Suppressor macrophage treated with lipopolysaccharide for 1 hour (primary cell): ENCODE data around the gene HNRNPAB.

Source experiments
- DNase-seq, 3 donors: peaks; one replicate each; pipeline ENCODE4 v3.0.0-alpha.2; 2020 to 2022

The HNRNPAB gene

DNA sequence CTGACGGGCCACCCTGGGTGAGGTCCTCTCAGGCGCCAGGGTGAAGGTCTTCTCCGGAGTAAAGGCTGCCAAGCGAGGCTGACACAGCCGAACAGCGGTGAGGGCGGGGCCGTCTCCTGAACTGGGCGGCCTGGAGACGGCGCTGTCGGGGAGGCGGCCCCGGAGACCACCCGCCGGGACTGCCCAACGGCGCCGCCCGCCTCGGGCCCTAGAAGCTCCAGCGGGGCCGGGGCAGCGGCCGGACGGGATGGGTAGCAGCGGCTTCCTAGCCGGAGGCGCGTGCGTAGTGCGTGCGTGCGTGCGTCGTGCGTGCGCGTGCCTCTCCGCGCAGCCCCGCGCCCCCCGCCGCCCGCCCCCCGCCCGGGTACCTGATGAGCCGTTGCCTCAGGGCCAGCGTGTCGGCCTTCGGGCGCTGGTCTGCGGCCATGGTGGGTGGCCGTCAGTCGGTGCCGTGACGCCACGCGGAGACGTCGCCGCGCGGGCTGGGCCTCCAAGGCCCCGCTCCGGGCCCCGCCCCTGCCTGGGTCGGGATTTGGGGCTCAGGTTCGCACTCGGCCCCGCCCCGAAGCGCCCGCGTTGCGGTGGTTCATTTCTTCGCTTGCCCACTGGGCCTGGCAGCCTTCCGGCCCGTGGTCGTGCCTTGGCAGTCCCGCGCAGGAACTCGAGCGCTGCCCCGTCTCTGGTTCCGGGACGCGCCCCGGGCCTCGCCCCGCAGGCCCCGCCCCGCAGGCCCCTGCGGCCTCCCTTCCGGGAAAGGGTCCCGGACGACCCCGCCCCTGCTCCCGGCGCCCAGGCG, 28.0 kb downstream of the HNRNPAB start, which contains the start of gene PHYKPL:
Gene PHYKPL, minus strand, starts transcription at position 679 of the 796 bp plus-strand sequence. Its CDS starts 252 bp downstream, at position 427.
- peak; percentile 57 to 85 (median 71) for DNase-seq

DNA sequence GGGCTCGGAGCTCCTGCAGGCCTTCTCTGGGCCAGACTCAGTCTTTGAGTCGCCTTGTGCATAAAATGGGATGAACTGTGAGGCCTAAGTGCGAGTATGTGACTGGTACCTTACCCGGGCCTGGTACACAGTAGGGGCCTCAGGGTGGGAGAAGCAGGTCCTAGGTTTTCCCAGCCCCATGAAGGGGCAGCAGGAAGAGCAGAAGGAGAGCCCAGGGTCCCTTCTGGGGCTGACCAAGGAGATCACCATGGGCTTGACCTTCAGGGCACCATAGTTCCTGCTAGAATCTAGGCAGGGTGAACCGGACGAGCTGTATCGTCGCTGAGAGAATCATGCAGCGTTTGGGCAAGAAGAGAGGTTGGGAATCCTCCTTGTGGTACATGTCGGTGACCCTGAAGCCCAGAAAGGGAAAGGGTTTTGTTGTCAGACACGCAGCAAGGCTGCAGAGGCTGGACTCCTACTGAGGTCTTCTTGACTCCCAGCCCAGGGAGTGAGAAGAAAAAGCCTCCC, 28.6 kb downstream of the HNRNPAB start:
- DNase-seq: no peak

DNA sequence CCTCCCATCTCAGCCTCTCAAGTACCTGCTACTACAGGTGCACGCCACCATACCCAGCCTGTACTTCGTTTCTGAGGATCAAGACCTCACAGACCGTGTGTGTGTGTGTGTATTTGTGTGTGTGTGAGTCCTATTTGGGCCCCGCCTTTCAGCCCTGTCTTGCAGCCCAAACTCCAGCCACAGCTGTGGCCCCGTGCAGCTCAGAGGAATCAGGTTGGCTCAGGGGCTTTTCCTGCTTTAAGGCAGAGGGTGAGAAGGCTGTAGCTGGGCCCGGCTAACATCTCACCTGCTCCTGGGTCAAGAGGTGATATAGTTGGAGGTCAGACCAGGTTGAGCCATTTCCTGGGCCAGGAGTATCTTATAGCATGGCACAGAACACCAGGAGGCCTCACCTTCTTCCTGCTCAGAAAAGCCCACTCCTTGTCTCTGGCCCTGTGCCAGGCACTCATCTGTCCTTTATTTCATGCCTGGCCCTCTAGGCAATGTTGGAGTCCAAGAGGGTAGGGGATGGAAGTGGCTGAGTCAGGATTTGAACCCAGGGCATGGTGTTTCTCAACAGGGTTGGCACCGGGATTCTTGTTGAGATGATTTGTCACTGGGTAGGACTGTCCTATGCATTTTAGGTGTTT, 29.9 kb downstream of the HNRNPAB start:
- DNase-seq: no peak

DNA sequence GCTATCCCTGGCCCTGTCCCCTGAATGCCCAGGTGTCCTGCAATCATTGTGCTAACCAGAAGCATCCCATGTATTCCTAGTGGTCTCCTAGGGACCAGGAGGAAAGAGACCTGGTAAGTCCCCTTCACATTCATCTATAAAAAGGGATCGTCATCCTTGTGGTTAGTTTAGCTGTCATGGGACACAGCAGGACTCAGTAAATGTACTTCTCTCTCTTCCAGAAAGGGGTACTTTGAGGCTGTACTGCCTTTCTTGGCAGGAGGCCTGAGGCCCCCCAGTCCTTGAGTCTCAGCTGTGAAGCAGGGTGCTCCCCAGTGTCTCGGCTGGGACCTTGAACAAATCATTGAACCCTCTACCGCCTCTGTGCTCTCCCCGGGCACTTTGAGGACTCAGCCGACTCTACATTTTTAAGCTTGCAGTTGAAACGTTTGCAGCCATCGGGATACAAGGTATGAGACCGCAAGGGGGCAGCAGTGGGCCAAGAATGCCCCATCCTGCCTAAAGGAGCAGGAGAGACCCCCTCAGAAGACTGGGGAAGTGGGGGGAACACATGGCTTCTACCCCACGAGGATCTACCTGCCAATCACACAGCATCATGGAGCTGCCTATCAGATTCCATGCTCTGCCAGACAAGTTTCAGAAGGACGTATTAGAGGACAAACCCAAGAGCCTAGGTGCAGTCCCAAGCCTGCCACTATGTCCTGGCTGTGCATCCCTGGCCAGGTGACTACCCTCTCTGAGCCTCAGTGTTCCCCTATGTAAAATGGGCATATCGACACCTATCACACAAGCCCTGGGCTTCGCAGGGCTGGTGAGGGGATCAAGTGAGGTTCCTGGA, 30.6 kb downstream of the HNRNPAB start:
- DNase-seq: peak; percentile 73 to 86 (median 77)

DNA sequence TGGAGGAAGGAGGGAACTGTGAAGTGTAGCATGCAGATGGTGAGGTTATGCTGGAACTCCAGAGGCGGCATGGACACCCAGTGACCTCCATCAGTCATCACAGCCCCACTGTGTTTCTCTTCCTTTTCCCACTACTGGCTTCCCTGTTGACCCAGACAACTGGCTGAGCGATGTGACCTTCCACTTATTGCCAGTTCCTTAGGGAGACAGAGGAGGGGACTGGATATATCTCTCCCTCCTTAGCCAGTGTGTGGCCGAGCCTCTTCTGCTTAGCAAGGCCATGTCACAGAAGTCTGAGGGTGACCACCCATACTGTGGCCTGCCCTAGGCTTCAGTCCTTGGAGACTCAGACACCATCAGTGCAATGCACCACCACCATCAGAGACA, 31.2 kb downstream of the HNRNPAB start:
- DNase-seq: peak in 1 of 3 donors; percentile 32

DNA sequence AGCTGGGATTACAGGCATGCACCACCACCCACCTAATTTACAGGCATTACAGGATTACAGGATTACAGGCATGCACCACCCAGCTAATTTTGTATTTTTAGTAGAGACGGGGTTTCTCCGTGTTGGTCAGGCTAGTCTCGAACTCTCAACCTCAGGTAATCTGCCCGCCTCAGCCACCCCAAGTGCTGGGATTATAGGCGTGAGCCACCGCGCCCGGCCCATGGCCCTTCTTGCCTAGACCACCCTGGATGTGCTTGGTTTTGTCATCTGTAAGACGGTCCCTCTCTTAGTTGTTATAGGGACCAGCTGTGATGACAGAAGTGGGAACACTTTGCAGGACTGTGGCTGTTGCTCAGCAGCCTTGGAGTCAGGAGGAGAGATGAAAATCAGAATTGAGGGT, 31.8 kb downstream of the HNRNPAB start:
- no peak for DNase-seq

DNA sequence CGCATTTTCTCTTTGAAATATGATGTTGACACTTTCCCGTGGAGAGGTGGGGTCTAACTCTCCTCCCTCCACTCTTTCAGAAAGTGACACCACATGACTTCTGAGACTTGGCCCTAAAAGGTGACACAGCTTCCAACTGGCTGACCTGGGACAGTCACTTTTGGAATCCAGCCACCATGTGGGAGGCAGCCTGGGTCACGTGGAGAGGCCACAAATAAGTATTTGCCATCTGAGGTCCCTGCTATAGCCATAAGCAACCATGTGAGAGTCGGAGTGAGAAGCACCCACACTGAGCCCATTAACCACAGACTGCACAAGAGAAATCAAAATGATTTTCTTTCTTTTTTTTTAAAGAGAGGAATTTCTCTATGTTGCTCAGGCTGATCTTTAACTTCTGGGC, 32.3 kb downstream of the HNRNPAB start:
- peak; percentile 46 to 62 (median 60) for DNase-seq

DNA sequence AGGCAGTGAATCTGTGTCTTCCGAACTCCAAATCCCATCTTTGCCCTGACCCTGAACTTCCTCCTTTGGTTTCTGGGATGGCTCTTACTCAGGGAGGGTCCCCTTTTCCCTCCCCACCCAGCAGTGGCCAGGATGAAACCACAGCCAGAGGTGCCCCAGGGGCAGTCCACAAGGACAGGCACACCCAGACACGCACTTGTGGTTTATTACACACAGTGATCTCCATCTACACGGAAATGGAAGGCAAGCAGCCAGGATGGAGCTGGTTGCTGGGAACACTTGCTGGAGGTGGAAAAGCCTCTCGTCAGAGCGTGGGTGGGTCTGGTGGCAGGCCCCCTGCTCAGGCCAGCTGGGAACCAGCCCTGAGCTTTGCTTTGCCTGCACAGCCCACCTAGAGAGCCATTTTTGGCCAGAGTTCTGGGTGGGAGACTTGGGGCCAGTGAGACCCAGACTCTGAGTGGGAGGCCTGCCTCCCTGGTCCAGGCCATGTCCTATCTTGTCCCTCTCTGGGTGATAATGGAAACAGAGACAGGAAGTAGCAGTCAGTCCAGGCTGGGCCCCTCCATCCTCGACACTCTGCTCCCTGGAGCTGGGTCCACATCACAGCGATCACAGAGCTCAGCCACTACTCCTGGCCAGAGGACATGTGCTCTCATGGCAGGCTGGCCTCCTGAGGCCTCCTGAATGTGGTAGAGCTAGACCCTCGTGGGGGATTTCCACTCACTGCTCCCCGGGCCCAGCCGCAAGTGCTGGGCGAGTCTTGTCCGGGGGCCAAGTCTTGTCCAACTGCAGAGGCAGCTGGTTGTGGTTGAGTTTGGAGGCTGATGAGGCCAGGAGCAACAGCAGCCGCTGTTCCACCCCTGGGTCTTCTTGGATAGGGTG, 33.3 kb downstream of the HNRNPAB start:
- DNase-seq: peak in 2 of 3 donors; percentile 34 to 50

DNA sequence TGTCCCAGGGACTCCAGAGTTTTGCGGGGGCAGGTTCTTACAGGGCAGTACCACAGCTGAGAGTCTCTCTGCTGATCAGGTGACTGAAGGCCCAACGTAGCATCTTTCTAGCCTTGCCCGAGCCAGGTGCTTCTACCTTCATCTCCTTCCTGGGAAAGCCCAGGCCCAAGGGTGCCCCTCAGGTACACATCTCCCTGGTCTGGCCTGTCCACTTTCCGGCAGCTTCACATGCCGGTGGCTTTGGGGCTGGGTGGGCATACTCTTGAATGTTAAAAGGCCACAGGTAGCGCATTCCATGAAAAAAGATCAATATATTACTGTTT, 33.9 kb downstream of the HNRNPAB start:
- no peak for DNase-seq

DNA sequence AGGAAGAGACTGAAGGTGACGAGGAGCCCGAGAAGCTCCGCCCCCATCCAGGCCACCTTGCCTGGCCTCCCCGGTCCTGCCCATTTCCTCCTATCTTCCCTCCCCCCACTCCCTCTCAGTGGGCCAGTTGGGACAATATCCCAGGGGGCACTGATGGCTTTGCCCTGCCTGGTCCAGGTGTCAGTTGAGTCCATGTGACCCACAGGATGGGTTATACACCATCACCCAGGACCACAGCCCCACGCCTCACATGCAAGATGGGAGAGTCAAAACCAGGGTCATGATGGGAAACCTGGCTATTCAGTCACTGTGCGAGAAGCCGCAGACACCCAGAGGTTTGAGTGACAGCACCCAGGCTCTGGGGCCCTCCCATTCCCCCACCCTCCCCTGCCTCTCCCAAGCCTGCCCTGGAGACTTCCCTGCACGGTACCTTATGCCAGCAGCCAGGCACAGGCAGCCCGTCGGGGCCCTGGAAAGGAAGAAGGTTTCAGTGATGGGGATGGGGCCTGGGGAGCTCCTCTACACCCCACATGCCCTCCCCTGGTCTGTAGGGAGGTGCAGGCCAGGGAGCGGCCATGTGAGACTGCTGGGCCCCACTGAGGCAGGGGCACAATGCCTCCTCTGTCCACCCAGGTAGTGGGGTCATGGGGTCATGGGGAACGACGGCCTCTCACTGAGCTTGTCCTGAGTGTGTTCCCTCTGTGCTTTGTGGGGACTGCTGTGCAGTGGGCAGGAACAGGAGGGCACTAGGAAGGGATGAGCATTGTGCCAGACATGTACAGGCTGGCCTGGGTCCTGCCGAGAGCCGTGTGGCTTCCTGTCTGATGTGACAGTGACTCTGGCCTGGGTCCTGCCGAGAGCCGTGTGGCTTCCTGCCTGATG, 34.6 kb downstream of the HNRNPAB start:
- DNase-seq: no peak

DNA sequence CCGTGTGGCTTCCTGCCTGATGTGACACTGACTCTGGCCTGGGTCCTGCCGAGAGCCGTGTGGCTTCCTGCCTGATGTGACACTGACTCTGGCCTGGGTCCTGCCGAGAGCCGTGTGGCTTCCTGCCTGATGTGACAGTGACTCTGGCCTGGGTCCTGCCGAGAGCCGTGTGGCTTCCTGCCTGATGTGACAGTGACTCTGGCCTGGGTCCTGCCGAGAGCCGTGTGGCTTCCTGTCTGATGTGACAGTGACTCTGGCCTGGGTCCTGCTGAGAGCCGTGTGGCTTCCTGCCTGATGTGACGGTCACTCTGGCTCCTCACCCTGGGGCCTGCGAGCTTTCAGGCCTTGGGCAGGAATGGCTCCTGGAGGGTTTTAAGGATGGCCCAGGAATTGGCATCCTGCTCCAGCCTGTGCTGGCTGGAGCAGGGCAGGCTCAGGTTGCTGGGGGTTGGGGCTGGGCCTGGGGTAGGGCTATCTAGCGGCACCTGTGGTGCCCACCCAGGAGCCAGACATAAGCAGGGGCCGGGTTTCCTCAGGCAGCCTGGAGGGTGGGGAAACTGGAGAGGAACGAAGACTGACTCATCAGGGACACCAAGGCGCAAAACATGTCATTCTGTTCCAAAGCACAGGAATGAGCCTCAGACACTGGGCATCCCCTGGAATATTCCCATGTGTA, 35.4 kb downstream of the HNRNPAB start:
- DNase-seq: peak; percentile 58 to 66 (median 60)

DNA sequence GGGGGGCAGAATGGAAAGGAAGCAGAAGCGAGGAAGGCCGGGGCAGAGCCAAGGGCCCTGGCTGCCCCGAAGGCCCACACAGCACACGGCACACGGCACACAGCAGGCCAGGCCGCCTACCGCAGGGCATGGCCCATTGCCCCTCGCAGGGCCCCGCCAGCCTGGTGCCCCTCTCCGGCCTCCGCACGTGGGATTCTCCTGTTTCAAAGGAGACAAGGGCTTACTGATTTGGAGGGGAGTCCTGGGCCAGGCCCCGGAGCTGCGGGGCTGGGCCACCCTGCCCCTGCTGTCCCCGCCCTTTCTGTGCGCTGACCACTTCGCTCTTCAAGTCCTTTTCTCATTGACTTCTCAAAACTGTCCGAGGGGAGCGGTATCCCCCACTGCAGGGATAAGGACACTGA, 36.0 kb downstream of the HNRNPAB start:
- DNase-seq: no peak

DNA sequence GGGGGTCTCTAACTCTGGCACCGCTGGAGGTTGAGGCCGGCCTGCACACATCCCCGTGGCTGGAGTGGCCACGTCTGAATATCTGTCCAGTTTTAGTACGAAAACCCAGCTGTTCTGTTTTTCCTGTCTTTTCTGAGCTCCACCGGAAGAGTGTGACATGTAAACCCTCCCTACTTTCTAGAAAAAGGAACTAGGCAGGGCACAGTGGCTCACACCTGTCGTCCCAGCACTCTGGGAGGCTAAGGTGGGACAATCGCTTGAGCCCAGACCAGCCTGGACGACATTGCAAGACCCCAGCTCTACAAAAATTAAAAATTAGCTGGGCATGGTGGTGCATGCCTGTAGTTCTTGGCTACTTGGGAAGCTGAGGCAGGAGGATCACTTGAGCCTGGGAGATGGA, 36.4 kb downstream of the HNRNPAB start:
- DNase-seq: no peak

DNA sequence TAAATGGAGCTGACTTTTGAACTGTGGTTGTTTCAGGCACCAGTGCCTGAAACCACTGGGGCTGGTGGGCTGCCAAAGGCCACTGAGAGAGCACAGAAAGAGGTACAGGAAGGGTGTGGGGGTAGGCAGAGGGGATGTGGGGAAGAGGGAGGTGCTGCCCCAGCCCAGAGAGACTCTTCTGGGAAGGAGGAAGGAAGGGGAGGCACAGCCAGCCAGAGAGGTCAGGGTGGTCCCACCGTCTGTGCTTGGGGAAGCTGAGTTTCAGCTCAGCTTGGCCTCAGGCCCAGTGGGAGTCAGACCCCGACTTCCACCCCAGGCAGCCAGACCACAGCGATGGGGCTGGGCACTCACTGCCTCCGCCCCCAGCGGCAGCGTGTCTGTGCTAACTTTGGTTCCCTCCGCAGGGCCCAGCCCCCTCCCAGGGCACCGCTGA, 36.9 kb downstream of the HNRNPAB start:
- no peak for DNase-seq

DNA sequence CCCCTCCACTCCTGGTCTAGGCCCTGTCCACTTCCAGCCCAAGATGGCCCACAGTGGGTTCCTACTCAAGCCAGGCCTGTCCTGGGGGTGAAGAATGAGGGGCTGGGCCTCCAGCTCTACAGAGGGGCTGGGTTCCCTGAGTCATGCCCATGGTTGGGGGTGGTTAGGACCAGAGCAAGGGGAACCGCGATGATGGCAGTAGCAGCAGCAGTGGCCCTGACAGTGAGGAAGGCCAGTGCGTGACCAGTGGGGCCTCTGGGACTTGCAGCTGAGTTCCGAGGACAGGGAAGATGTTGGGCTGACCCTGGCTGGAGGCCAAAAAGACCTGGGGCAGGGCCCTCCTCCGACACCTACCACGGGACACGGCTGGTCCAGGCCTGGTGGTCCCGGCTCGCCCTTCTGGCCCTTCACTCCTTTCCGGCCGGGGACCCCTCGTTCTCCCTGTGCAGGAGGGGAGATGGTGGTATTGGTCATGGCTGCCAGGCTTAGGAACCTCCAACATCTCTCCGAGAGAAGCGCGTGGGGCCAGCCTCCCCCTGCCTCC, 37.4 kb downstream of the HNRNPAB start:
- DNase-seq: peak in 2 of 3 donors; percentile 25 to 42

DNA sequence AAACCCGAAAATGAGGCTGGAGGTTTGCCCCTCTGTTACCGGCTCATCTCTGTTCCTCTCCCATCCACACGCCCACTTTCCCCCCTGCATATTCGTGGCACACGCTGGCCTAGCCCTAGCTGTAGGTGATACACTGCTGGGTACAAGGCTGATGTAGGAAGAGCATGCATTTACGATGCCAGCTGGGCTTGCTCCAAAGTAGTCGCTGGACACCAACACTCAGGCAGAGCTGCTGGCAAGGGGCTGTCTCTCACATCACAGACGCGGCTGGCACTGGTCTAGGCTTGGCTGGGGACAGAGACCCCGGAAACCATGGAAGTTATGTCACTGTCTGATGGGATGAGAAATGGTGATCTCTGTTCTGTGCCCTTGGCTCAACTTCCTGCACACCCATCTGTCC, 38.1 kb downstream of the HNRNPAB start:
- no peak for DNase-seq

DNA sequence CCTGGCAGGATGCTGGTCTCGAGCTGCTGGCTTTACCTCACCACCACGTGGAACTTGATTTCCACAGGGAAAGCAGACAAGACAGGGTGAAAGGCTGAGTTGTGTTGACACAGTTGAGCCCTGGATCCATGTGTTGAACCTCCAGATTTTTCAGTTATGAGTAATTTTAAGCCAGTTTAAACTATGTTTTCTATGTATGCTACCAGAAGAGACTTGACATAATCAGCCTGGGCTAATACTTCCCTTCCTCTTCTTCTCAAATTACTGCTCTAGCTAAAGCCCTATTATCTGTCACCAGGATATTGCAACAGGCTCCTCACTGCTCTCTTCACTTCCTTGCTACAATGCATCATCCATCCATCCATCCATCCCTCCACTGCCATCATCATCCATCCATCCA, 40.2 kb downstream of the HNRNPAB start:
- peak in 1 of 3 donors; percentile 26 for DNase-seq

DNA sequence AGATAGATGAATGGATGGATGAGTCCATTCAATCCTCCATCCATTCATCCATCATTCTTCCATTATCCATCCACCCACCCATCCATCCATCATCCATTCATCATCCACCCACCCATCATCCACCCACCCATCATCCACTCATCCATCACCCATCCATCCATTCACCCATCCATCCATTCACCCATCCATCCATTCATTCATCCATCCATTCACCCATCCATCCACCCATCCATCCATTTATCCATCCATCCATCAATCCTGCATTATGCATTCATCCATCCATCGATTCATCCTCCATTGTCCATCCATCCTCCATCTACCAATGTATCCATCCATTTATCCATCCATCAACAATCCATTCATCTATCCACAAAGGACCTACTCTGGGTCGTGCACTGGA, 41.1 kb downstream of the HNRNPAB start:
- DNase-seq: no peak

DNA sequence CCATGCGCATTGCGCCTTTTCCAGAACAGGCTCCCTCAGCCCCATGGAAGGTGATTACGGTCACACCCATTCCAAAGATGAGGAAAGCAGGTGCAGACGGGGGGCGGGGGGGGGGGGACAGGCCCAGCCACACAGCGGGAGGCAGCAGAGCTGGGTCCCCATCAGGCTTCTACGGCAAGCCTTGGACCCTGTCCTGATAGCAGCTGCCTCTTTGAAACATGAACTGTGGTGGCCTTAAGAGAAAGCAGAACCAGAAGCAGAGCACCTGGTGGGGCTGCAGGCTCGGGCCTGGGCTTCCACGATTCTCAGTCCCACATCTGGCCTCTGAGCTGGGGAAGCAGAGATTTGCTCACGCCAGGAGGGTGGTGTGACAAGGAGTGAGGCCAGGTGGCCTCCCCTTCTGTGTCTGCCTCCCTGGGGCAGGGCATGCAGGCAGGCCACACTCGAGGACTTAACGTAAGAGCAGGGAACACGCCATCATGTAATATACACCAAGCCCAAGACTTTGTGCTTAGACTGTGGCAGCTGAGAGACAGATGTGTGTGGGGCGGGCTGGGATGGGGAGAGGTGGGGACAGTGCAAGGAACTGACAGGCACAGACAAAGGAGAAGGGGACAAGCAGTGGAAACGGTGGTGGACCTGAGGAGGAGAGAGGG, 42.4 kb downstream of the HNRNPAB start:
- no peak for DNase-seq
